ENCODE results near the gene RHBDL1.

RHBDL1 gene

GRCh38 chr16:716200-716568, 40.7 kb downstream of the RHBDL1 start:
- no peak for TF ChIP-seq CTCF (IDR thresholded peaks at IDR 0.05; ENCODE audit: insufficient read depth, missing control alignments)
- FAIRE-seq (no peak), DNase-seq (ENCODE audit: insufficient read length, low spot score) (no peak)

GRCh38 chr16:716768-717325, 41.4 kb downstream of the RHBDL1 start:
- no peak for TF ChIP-seq CTCF (IDR thresholded peaks at IDR 0.05; ENCODE audit: insufficient read depth, missing control alignments)
- FAIRE-seq, result no peak
- no peak for DNase-seq (ENCODE audit: insufficient read length, low spot score)

GRCh38 chr16:717450-718245, 42.2 kb downstream of the RHBDL1 start:
- FAIRE-seq (no peak), DNase-seq (ENCODE audit: insufficient read length, low spot score) (no peak)
- no peak for TF ChIP-seq CTCF (IDR thresholded peaks at IDR 0.05; ENCODE audit: insufficient read depth, missing control alignments)

- DNase-seq (ENCODE audit: insufficient read length, low spot score) (no peak), FAIRE-seq (no peak)
- no peak for TF ChIP-seq CTCF (IDR thresholded peaks at IDR 0.05; ENCODE audit: insufficient read depth, missing control alignments)
Observed at GRCh38 chr16:718389-718788, 42.9 kb downstream of the RHBDL1 start.

- no peak for TF ChIP-seq CTCF (IDR thresholded peaks at IDR 0.05; ENCODE audit: insufficient read depth, missing control alignments)
- FAIRE-seq (no peak), DNase-seq (ENCODE audit: insufficient read length, low spot score) (no peak)
Observed at GRCh38 chr16:718922-719321, 43.5 kb downstream of the RHBDL1 start.

- FAIRE-seq, result no peak
- DNase-seq (ENCODE audit: insufficient read length, low spot score), result no peak
- TF ChIP-seq CTCF (IDR thresholded peaks at IDR 0.05; ENCODE audit: insufficient read depth, missing control alignments), result no peak
Observed at GRCh38 chr16:719815-720446, 44.5 kb downstream of the RHBDL1 start.
